ENCODE data around the gene ICE2.

The ICE2 gene

GRCh38 chr15:60509470-60509869, 30.5 kb upstream of the ICE2 start:
- Histone ChIP-seq H3K27ac (no peak overlapping the region), H3K4me3 (ENCODE audit: low read depth, low read length) (no peak overlapping the region), H3K36me3 (peaks cover 69% of the 10 kb centered on the region)

GRCh38 chr15:60508442-60508841, 29.5 kb upstream of the ICE2 start:
- TF ChIP-seq, protein P1, sequence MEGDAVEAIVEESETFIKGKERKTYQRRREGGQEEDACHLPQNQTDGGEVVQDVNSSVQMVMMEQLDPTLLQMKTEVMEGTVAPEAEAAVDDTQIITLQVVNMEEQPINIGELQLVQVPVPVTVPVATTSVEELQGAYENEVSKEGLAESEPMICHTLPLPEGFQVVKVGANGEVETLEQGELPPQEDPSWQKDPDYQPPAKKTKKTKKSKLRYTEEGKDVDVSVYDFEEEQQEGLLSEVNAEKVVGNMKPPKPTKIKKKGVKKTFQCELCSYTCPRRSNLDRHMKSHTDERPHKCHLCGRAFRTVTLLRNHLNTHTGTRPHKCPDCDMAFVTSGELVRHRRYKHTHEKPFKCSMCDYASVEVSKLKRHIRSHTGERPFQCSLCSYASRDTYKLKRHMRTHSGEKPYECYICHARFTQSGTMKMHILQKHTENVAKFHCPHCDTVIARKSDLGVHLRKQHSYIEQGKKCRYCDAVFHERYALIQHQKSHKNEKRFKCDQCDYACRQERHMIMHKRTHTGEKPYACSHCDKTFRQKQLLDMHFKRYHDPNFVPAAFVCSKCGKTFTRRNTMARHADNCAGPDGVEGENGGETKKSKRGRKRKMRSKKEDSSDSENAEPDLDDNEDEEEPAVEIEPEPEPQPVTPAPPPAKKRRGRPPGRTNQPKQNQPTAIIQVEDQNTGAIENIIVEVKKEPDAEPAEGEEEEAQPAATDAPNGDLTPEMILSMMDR (IDR thresholded peaks at IDR 0.05; ENCODE audit: low read depth, low read length), result no peak
- H3K27ac ChIP-seq, result no peak overlapping the region
- no peak for DNase-seq

More at GRCh38 chr15:60509470-60509869, 30.5 kb upstream of the ICE2 start:
- Histone ChIP-seq H3K9me3 (ENCODE audit: severe bottlenecking) (no peaks in the 10 kb centered on the region), H3K27me3 (ENCODE audit: insufficient read depth, low read depth, severe bottlenecking) (no peaks in the 10 kb centered on the region)
- TF ChIP-seq, protein P1 (IDR thresholded peaks at IDR 0.05; ENCODE audit: low read depth, low read length), result no peak
- no peak for DNase-seq

GRCh38 chr15:60507596-60508424, 28.9 kb upstream of the ICE2 start:
- Histone ChIP-seq H3K27me3 (ENCODE audit: insufficient read depth, low read depth, severe bottlenecking) (no peaks in the 10 kb centered on the region), H3K36me3 (peaks cover 70% of the 10 kb centered on the region), H3K4me3 (ENCODE audit: low read depth, low read length) (no peak overlapping the region), H3K9me3 (ENCODE audit: severe bottlenecking) (no peaks in the 10 kb centered on the region), H3K27ac (no peak overlapping the region; the same call in 1 of the 2 replicates)
- DNase-seq, result peak; percentile 29
- TF ChIP-seq, protein P1 (IDR thresholded peaks at IDR 0.05; ENCODE audit: low read depth, low read length), result peak; percentile 83

More at GRCh38 chr15:60508442-60508841, 29.5 kb upstream of the ICE2 start:
- peaks cover 71% of the 10 kb centered on the region for H3K36me3 ChIP-seq
- no peaks in the 10 kb centered on the region for H3K27me3 ChIP-seq (ENCODE audit: insufficient read depth, low read depth, severe bottlenecking)
- H3K4me3 ChIP-seq (ENCODE audit: low read depth, low read length), result no peak overlapping the region
- no peaks in the 10 kb centered on the region for H3K9me3 ChIP-seq (ENCODE audit: severe bottlenecking)

- Histone ChIP-seq H3K36me3 (peaks cover 50% of the 10 kb centered on the region), H3K9me3 (ENCODE audit: severe bottlenecking) (no peaks in the 10 kb centered on the region), H3K27me3 (ENCODE audit: insufficient read depth, low read depth, severe bottlenecking) (no peaks in the 10 kb centered on the region), H3K4me3 (ENCODE audit: low read depth, low read length) (no peak overlapping the region), H3K27ac (no peak overlapping the region)
- TF ChIP-seq, protein P1 (IDR thresholded peaks at IDR 0.05; ENCODE audit: low read depth, low read length), result no peak
- DNase-seq, result no peak
Observed at GRCh38 chr15:60496853-60497252, 17.9 kb upstream of the ICE2 start.

- Histone ChIP-seq H3K27me3 (ENCODE audit: insufficient read depth, low read depth, severe bottlenecking) (no peaks in the 10 kb centered on the region), H3K27ac (no peak overlapping the region), H3K36me3 (peaks cover 23% of the 10 kb centered on the region), H3K9me3 (ENCODE audit: severe bottlenecking) (no peaks in the 10 kb centered on the region), H3K4me3 (ENCODE audit: low read depth, low read length) (no peak overlapping the region)
- no peak for DNase-seq
- TF ChIP-seq, protein P1 (IDR thresholded peaks at IDR 0.05; ENCODE audit: low read depth, low read length), result no peak
Observed at GRCh38 chr15:60494108-60494507, 15.2 kb upstream of the ICE2 start.
